Breast epithelium (tissue), 4 donors: ENCODE data around the gene CNTN5. TPM values are rescaled to one million over a fixed set of nuclear protein-coding genes. Genes with fewer than 3 reads are reported as not detected.

Experiments
- DNase-seq, 2 donors: peaks; one replicate each; pipeline ENCODE4 v3.0.0-alpha.2; 2019; ENCODE audit warnings: low spot score in 2 of 2
- H3K27ac ChIP-seq, 2 donors: fragments of 200-600 bp; sonication (generic) in 1 of 2; one replicate each; pipeline ENCODE4 v1.5.1; 2016 to 2019; ENCODE audit warnings: mild to moderate bottlenecking in 1 of 2
- H3K27me3 ChIP-seq, 2 donors: fragments of 200-600 bp; sonication (generic) in 1 of 2; one replicate each; pipeline versions ENCODE4 v1.5.1 to v1.6.0; 2017 to 2019; ENCODE audit warnings: control low read depth in 1 of 2, mild to moderate bottlenecking in 1 of 2
- H3K36me3 ChIP-seq: fragments of 200-600 bp; one replicate; pipeline ENCODE4 v1.5.1; 2019
- H3K4me1 ChIP-seq, 2 donors: fragments of 200-600 bp; sonication (generic); one replicate each; pipeline ENCODE4 v1.5.1; 2016 to 2019; ENCODE audit warnings: control low read depth in 1 of 2
- H3K4me3 ChIP-seq, 3 donors: fragments of 200-600 bp; sonication (generic); 1 replicate in 2 of 3; 2 replicates in 1 of 3; pipeline ENCODE4 v1.5.1; 2016 to 2019; ENCODE audit warnings: mild to moderate bottlenecking in 3 of 3, moderate library complexity in 2 of 3
- H3K9me3 ChIP-seq, 2 donors: fragments of 200-600 bp; sonication (generic) in 1 of 2; one replicate each; pipeline ENCODE4 v1.5.1; 2016 to 2019; ENCODE audit warnings: control low read depth in 1 of 2
- CTCF ChIP-seq, 3 donors: fragments of 450-650 bp; IDR thresholded peaks; one replicate each; pipeline ENCODE4 v1.5.1; 2016 to 2017; ENCODE audit warnings: antibody characterized with exemption in 3 of 3, mild to moderate bottlenecking in 3 of 3, moderate library complexity in 3 of 3
- POLR2A ChIP-seq: fragments of 450-650 bp; IDR thresholded peaks from one replicate; pipeline ENCODE4 v1.6.1; 2016; ENCODE audit warnings: antibody characterized with exemption, mild to moderate bottlenecking, moderate library complexity
- POLR2AphosphoS5 ChIP-seq, 3 donors: sonication (generic); formaldehyde crosslinking; IDR thresholded peaks; one replicate each; pipeline ENCODE4 v1.6.1; 2017; ENCODE audit warnings: antibody characterized with exemption in 3 of 3
- intact Hi-C: fragments of 100-400 bp; cut with DNase I; formaldehyde crosslinking; loops from one replicate; pipeline ENCODE4 v1.15.1; 2023; ENCODE audit warnings: low total_unique reads
- total RNA-seq, 3 donors: library from RNA; depleted of rRNA; stranded (reverse); fragments of >200 nt; gene quantifications; one replicate each; pipeline ENCODE4 v1.1.0, GENCODE V29; 2016

The CNTN5 gene
- total RNA-seq, 3 donors from 2014 or later, result not detected

- Histone ChIP-seq H3K4me3 (no peak overlapping the region), H3K9me3 (no peaks in the 10 kb centered on the region), H3K27ac (no peak overlapping the region), H3K27me3 (no peaks in the 10 kb centered on the region), H3K4me1 (no peaks in the 10 kb centered on the region), H3K36me3 (no peaks in the 10 kb centered on the region)
- TF ChIP-seq POLR2A, result no peak
- TF ChIP-seq CTCF (IDR thresholded peaks at IDR 0.05), result no peak
- TF ChIP-seq POLR2AphosphoS5 (IDR thresholded peaks at IDR 0.05), result no peak
- DNase-seq, result no peak
- intact Hi-C loops, result no loop called here
Measured at GRCh38 chr11:99383648-99384245, 363.0 kb downstream of the CNTN5 start.

GRCh38 chr11:99391245-99391644 lies 370.5 kb downstream of the CNTN5 start:
- DNase-seq, result no peak

GRCh38 chr11:99406345-99406744 lies 385.6 kb downstream of the CNTN5 start:
- intact Hi-C loops, result no loop called here
- H3K9me3 ChIP-seq, result no peaks in the 10 kb centered on the region
- DNase-seq, result no peak
- no peaks in the 10 kb centered on the region for H3K27me3 ChIP-seq
- H3K27ac ChIP-seq, result no peak overlapping the region
- TF ChIP-seq POLR2A (no peak), CTCF (IDR thresholded peaks at IDR 0.05) (no peak), POLR2AphosphoS5 (IDR thresholded peaks at IDR 0.05) (no peak)
- H3K4me1 ChIP-seq, result no peaks in the 10 kb centered on the region
- no peak overlapping the region for H3K4me3 ChIP-seq
- H3K36me3 ChIP-seq, result no peaks in the 10 kb centered on the region

More at GRCh38 chr11:99391245-99391644, 370.5 kb downstream of the CNTN5 start:
- Histone ChIP-seq H3K9me3 (no peaks in the 10 kb centered on the region), H3K27me3 (no peaks in the 10 kb centered on the region), H3K36me3 (no peaks in the 10 kb centered on the region), H3K4me1 (no peaks in the 10 kb centered on the region), H3K4me3 (no peak overlapping the region), H3K27ac (no peak overlapping the region)
- intact Hi-C loops, result no loop called here
- TF ChIP-seq POLR2AphosphoS5 (IDR thresholded peaks at IDR 0.05) (no peak), POLR2A (no peak), CTCF (IDR thresholded peaks at IDR 0.05) (no peak)

GRCh38 chr11:99410636-99411035 lies 389.9 kb downstream of the CNTN5 start:
- H3K4me3 ChIP-seq, result no peak overlapping the region
- DNase-seq, result no peak
- no peaks in the 10 kb centered on the region for H3K9me3 ChIP-seq
- H3K27ac ChIP-seq, result no peak overlapping the region
- no peaks in the 10 kb centered on the region for H3K27me3 ChIP-seq
- no peaks in the 10 kb centered on the region for H3K36me3 ChIP-seq
- intact Hi-C loops, result no loop called here
- no peaks in the 10 kb centered on the region for H3K4me1 ChIP-seq
- no peak for TF ChIP-seq POLR2AphosphoS5 (IDR thresholded peaks at IDR 0.05)
- no peak for TF ChIP-seq POLR2A
- no peak for TF ChIP-seq CTCF (IDR thresholded peaks at IDR 0.05)

GRCh38 chr11:99418927-99419720 lies 398.4 kb downstream of the CNTN5 start:
- no peaks in the 10 kb centered on the region for H3K4me1 ChIP-seq
- no peaks in the 10 kb centered on the region for H3K36me3 ChIP-seq
- TF ChIP-seq POLR2A, result no peak
- TF ChIP-seq CTCF (IDR thresholded peaks at IDR 0.05), result no peak
- TF ChIP-seq POLR2AphosphoS5 (IDR thresholded peaks at IDR 0.05), result no peak
- intact Hi-C loops, result no loop called here
- H3K9me3 ChIP-seq, result no peaks in the 10 kb centered on the region
- no peak overlapping the region for H3K4me3 ChIP-seq
- no peaks in the 10 kb centered on the region for H3K27me3 ChIP-seq
- no peak for DNase-seq
- H3K27ac ChIP-seq, result no peak overlapping the region
